ENCODE results near the gene ADAP1. TPM values are rescaled to one million over a fixed set of nuclear protein-coding genes. Genes with fewer than 3 reads are reported as not detected.
"Not testable (repeated sequence)": the region's sequence is repeated elsewhere in the genome, so short reads cannot be mapped to it uniquely, and the experiment has no call there.

ADAP1 gene, protein sequence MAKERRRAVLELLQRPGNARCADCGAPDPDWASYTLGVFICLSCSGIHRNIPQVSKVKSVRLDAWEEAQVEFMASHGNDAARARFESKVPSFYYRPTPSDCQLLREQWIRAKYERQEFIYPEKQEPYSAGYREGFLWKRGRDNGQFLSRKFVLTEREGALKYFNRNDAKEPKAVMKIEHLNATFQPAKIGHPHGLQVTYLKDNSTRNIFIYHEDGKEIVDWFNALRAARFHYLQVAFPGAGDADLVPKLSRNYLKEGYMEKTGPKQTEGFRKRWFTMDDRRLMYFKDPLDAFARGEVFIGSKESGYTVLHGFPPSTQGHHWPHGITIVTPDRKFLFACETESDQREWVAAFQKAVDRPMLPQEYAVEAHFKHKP
- total RNA-seq, result 1.3 and 2.3 TPM in 2 replicates

DNA sequence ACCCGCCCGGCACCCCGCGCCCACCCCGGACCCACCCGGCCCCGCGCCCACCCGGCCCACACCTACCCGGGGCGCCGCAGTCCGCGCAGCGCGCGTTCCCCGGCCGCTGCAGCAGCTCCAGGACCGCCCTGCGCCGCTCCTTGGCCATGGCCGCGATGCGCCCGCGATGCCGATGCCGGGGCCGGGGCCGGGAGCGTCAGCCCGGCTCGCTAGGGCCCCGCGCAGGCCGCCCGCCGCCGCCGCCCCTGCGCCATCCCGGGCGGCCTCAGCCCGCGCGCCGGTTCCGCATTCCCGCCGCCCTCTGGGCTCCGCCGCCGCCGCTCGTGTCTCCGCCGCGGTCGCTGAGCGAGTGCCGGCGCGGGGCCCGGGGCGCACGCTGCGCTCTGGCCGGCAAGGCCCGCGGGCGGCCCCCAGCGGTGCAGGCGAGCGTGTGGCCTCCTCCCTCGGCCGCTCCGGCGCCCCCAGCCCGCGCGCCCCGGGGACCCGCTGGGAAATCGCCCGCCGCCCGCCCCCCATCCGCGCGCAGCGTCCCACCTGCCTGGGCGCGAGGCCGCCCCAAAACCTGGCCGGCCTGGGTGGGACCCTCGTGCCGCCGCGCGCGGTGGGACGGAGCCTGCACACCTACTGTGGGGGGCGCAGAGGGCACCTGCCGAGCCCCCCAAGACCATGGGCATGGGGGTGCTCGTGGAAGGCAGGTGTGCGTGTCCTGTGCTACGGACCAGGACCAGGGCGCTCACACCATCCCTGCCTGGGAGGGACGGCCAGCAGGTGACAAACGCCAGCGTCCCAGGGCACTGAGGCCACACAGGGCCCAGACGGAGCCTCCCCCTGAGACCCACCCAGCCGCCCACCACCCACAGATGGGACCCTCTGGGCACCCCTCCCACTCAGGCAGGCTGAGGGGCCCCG lies at the start of gene ADAP1:
ADAP1 (minus strand) TSS at position 351 of the 909 bp plus-strand sequence; CDS start at position 148, 203 bp downstream.
- TF ChIP-seq, protein P1, sequence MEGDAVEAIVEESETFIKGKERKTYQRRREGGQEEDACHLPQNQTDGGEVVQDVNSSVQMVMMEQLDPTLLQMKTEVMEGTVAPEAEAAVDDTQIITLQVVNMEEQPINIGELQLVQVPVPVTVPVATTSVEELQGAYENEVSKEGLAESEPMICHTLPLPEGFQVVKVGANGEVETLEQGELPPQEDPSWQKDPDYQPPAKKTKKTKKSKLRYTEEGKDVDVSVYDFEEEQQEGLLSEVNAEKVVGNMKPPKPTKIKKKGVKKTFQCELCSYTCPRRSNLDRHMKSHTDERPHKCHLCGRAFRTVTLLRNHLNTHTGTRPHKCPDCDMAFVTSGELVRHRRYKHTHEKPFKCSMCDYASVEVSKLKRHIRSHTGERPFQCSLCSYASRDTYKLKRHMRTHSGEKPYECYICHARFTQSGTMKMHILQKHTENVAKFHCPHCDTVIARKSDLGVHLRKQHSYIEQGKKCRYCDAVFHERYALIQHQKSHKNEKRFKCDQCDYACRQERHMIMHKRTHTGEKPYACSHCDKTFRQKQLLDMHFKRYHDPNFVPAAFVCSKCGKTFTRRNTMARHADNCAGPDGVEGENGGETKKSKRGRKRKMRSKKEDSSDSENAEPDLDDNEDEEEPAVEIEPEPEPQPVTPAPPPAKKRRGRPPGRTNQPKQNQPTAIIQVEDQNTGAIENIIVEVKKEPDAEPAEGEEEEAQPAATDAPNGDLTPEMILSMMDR (IDR thresholded peaks at IDR 0.05; ENCODE audit: insufficient read depth, low read depth, low read length), result no peak
- H3K4me3 ChIP-seq (ENCODE audit: low read depth, low read length), result peak within 1 kb of the TSS; percentile 47
- peak; percentile 48 for DNase-seq (ENCODE audit: low read depth)

DNA sequence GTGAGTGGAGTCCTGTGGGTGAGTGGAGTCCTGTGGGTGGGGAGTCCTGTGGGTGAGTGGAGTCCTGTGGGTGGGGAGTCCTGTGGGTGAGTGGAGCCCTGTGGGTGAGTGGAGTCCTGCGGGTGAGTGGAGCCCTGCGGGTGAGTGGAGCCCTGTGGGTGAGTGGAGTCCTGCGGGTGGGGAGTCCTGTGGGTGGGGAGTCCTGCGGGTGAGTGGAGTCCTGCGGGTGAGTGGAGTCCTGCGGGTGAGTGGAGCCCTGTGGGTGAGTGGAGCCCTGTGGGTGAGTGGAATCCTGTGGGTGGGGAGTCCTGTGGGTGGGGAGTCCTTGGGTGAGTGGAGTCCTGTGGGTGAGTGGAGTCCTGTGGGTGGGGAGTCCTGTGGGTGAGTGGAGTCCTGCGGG lies 48.0 kb upstream of the ADAP1 start:
- H3K4me3 ChIP-seq (ENCODE audit: low read depth, low read length); DNase-seq (ENCODE audit: low read depth): not testable (repeated sequence)

DNA sequence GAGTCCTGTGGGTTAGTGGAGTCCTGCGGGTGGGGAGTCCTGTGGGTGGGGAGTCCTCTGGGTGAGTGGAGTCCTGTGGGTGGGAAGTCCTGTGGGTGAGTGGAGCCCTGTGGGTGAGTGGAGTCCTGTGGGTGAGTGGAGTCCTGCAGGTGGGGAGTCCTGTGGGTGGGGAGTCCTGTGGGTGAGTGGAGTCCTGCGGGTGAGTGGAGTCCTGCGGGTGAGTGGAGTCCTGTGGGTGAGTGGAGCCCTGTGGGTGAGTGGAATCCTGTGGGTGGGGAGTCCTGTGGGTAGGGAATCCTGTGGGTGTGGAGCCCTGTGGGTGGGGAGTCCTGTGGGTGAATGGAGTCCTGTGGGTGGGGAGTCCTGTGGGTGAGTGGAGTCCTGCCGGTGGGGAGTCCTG lies 47.5 kb upstream of the ADAP1 start:
- not testable (repeated sequence) for H3K4me3 ChIP-seq (ENCODE audit: low read depth, low read length); DNase-seq (ENCODE audit: low read depth)

DNA sequence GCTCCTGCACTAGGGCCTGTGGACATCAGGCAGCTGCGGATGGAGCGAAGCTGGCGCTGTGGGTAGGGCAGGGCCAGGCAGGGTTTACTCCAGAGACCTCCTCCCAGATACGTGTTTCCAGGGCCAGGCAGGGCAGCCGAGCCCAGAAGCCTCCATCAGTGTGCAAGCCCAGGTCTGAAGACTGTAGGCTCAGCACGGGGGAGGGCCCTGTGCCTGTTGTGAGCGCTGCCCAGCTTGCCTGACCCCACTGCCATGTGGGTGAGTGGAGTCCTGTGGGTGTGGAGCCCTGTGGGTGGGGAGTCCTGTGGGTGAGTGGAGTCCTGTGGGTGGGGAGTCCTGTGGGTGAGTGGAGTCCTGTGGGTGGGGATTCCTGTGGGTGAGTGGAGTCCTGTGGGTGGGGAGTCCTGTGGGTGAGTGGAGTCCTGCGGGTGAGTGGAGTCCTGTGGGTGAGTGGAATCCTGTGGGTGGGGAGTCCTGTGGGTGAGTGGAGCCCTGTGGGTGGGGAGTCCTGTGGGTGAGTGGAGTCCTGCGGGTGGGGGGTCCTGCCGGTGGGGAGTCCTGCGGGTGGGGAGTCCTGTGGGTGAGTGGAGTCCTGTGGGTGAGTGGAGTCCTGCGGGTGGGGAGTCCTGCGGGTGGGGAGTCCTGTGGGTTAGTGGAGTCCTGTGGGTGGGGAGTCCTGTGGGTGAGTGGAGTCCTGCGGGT lies 46.7 kb upstream of the ADAP1 start:
- not testable (repeated sequence) for DNase-seq (ENCODE audit: low read depth); H3K4me3 ChIP-seq (ENCODE audit: low read depth, low read length)

DNA sequence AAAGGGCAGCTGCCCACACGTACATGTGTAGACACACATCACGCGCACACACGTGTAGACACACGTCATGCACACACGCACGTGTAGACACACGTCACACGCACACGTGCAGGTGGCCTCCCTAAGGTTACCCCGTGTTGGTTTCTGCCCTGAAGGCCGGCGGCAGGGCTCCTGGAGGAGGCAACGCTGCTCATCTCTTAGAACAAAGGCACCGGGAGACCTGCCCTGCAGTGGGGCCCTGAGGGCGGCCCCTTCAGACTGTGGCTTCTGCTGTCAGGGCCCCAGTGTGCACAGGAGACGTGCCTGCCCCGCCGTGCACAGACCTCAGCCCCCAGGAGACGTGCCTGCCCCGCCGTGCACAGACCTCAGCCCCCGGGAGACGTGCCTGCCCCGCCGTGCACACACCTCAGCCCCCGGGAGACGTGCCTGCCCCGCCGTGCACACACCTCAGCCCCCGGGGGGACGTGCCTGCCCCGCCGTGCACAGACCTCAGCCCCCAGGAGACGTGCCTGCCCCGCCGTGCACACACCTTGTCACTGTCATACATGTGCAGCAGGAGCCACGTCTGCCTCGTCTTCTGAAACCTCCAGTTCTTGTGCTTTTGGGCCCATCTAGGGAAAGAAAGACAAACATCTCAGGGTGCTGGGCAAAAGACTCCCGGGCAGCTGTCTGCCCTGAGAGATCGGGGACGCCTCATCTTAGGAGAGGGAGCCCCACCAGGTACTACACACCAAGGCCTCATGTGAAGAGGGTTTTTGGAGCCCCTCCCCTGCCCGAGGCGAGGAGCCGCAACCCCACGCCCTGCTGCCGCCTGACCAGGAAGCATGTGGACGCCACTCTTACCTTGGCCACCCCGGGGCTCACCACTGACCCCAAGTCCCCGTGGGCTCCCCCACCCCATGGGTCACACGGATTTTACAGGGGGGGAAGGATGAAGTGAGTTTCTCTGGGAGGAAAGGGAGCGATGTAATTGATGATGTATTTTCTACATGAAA lies 45.8 kb upstream of the ADAP1 start:
- DNase-seq (ENCODE audit: low read depth), result no peak
- TF ChIP-seq, protein P1 (IDR thresholded peaks at IDR 0.05; ENCODE audit: insufficient read depth, low read depth, low read length), result no peak
- no peak overlapping the region for H3K4me3 ChIP-seq (ENCODE audit: low read depth, low read length)

DNA sequence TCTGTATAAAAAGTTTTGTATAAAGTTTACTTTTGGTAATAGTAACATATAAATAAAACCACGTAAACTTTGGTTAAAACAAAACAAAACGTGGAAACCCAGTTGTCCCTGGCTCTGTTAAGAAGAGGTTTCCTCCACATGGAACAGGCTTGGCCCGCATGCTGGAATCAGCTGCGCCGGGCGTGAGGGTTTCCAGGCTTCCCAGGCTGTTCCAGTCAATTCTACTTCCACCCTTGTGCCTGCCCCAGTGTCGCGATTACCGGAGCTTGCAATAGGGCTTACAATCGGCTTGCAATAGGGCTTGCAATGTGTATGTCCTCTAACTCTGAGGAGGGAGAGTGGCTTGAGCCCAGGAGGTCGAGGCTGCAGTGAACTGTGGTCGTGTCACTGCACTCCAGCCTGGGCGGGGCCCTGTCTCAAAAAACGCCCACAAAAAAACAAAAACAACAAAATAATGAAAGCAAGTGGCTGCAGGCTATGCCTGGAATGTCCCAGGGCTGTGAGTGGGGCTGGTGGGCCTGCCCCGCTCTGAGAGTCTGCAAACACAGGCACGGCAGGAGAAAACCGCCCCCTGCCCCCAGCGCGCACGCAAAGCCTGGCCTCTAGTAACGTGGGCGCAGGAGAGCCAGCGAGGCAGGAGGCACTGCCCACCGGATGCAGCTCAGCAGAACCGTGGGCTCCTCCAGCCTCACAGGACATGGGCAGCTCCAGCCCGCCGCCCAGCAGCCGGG lies 44.8 kb upstream of the ADAP1 start:
- TF ChIP-seq, protein P1 (IDR thresholded peaks at IDR 0.05; ENCODE audit: insufficient read depth, low read depth, low read length), result no peak
- no peak for DNase-seq (ENCODE audit: low read depth)
- no peak overlapping the region for H3K4me3 ChIP-seq (ENCODE audit: low read depth, low read length)

DNA sequence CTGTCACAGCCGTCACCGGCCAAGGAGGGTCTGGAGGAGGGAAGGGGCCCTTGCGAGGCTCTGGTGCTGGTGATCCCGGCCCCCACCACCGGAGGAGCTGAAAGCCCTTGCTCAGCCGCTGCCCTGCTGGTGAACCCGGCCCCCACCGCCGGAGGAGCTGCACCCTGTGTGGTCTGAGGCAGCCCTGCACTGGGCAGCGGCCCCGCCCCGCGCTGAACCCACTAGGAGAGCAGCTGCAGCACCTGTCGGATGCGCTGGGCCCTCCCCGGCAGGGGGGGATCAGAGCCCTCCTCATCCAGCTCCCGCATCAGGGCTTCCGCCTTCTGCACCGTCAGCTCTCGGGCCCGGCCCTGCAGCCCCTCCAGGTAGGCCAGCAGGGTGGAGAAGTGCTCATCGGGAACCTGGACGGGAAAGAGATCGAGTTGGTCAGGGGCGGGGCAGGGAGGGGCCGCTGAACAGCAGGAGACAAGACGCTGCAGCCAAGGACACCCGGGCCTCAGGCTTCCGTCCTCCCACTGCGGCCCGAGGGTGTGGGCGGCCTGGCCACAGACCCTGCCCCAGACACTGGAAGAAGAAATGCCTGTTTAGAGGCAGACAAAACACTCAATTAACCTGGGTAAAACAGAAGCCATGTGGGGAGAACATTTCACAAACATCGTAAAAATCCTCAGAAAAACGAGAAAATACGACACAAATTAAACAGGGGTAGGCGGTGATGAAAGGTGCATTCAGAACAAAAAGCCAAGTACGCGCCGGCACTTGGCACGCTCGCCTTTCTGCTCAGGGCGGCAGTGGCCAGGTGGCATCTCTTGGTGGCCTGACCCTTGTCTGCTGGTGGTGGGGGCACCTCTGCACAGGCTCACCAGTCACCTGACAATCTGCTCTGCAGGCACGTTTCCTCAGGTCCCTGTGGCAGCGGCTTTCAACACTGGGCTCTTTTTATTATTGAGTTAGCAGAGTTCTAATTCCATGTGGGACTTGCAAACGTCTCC lies 43.2 kb upstream of the ADAP1 start:
- TF ChIP-seq, protein P1 (IDR thresholded peaks at IDR 0.05; ENCODE audit: insufficient read depth, low read depth, low read length), result no peak
- no peak overlapping the region for H3K4me3 ChIP-seq (ENCODE audit: low read depth, low read length)
- no peak for DNase-seq (ENCODE audit: low read depth)

Data from fibroblast of villous mesenchyme (primary cell).